Neural progenitor cell (in vitro differentiated cells): ENCODE results near the gene ALDH1L1.

ENCODE experiments used
- CTCF ChIP-seq: fragments of 200-600 bp; sonication (generic); IDR thresholded peaks from 2 replicates; pipeline ENCODE4 v1.5.1; 2017; ENCODE audit warnings: antibody characterized with exemption, mild to moderate bottlenecking
- EZH2 ChIP-seq: fragments of 200-600 bp; sonication (generic); IDR thresholded peaks from 2 replicates; pipeline ENCODE4 v1.6.1; 2017; ENCODE audit warnings: antibody characterized with exemption, mild to moderate bottlenecking, moderate library complexity

- TF ChIP-seq CTCF (no peak), EZH2 (no peak)
Observed at GRCh38 chr3:126154391-126155279, 25.8 kb downstream of the ALDH1L1 start.
